Measurements from ENCODE around the gene CENPA.
A peak's percentile ranks its signal among the peaks of the same experiment; 100 is the strongest.
"Not testable (repeated sequence)": the region's sequence is repeated elsewhere in the genome, so short reads cannot be mapped to it uniquely, and the experiment has no call there.

CENPA gene

DNA sequence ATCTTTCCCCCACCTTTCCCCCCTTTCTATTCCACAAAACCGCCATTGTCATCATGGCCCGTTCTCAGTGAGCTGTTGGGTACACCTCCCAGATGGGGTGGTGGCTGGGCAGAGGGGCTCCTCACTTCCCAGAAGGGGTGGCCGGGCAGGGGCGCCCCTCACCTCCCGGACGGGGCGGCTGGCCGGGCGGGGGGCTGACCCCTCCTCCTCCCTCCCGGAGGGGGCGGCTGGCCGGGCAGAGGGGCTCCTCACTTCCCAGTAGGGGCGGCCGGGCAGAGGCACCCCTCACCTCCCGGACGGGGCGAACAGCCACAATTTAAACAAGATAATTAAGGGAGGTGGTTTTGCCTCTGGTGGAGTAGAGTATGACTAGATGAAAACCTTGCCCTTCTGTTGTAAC lies 9.3 kb downstream of the CENPA start:
- not testable (repeated sequence) for DNase-seq

DNA sequence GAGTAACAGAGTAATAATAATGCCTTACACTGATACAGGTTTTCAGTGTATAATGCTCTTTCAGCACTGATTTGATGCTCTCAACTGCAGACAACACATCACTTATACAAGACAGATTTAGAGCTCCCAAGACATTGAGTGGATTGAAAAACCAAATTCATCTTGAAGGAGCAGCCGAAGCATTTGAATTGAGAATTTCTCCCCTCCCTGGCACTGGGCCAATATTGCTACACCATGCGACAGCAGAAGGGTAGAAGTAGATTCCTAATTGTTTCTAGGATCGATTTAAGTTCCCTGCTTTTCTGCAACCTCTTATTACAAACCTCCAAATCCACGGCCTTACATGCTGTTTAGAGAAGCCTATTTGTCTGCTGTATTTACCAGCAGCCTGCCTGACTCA lies 15.5 kb downstream of the CENPA start:
- no peak for DNase-seq

DNA sequence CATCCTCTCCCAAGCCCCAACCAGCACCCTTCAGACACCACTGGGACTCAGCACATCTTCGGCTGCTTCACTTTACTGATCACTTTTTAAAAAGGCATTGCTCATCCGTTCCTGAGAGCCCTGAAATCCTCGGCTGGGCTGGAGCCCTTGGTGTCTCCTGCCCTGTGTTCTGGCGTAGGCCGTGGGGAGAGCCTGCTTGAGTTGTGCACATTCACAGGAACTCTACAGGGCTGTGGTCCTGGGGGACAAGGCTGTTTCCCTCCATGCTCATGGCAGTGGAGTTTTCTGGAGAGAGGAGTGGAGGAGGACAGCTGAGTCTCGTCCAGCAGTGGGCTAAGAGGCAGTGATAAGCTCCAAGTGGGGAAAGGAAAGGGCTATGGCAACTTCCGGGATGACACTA lies 15.9 kb downstream of the CENPA start:
- DNase-seq: no peak

DNA sequence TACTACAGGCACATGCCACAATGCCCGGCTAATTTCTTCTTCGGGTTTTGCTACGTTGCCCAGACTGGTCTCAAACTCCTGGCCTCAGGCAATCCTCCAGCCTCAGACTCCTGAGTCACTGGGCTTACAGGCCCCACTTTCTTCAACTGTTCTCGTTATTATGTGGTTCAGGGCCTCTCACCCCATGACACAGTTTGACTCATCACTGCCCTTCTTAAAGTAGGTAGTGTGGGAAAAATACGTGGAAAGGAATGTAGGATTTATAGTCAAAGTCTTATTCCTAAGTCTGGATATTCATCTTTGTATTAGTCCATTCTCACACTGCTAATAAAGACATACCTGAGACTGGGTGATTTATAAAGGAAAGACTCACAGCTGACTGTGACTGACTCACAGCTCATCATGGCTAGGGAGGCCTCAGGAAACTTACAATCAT lies 19.4 kb downstream of the CENPA start:
- no peak for DNase-seq

DNA sequence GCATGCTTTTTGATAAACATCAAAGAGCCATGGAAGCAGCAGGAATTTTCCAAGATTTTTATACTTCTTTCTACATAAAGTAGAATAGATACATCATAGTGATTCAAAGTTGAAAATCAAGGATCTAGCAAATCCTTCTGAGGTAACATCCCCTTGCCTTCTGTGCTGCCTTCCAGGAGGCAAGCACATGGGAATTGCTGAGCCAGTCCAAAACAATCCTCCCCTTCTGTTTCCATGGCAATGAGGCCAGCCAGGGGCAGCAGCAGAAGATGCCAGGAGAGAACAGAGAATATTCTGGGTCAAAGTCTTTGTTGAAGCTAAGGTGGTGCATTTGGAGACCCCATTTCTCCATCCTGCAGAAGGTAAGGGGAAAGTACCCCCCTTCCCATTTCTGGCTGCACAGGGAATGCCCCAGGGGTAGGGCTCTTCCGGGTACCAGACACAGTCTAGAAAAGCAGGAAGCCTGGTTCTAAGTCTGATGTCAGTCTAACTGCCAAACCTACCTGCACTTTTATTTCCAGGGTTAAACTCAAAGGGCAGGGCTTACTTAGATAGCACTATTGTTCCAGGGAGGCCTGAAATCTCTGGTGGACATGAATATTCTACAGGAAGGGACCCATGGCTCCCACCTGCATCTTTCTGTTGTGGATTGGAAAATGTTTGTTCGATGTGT lies 22.1 kb downstream of the CENPA start:
- DNase-seq: peak; percentile 19

DNA sequence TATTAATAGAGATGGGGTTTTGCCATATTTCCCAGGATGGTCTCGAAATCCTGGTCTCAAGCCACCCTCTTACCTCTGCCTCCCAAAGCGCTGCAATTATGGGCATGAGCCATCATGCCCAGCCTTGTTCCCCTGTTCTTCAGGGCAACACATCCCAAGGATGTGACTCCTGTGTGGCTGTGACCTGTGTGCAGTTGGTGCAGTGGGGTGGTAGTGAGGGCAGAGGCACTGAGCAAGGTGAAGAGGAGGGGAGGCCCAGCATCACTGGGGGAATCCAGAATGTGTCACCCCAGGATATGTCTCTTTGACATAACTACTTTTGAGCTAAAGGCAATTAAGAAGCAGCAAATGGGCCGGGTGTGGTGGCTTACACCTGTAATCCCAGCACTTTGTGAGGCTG lies 23.4 kb downstream of the CENPA start:
- DNase-seq: no peak

DNA sequence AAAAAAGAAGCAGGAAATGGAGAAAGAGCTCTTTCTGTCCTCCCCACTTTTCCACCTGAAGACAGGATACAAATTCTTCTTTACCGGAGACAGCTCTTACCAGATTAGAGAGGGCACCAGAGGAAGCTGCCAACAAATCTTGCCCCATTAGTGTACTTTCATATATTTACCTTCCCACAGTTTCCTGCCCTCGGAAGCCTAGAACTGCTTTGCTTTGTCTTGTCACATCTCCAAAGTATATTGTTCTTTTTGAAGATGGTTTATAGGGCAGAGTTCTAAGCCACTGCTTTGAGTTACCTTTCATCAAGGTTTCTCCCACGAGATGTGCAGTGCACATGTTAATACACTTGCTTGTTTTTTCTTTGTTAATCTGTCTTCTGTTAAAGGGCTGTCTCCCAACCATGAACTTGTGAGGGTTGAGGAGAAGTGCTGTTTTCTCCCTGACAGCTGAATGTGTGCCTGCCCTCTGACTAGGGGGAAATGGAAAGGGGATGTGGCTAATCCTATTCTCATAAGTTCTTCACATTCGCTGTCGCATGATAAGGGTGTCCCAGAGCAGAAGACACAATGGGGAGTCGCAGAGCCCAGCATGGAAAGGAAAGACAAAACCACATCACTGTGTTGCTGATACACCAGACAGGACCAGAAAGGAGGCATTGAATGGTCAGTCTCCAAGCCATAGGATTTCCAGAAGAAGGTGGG lies 24.2 kb downstream of the CENPA start:
- no peak for DNase-seq

DNA sequence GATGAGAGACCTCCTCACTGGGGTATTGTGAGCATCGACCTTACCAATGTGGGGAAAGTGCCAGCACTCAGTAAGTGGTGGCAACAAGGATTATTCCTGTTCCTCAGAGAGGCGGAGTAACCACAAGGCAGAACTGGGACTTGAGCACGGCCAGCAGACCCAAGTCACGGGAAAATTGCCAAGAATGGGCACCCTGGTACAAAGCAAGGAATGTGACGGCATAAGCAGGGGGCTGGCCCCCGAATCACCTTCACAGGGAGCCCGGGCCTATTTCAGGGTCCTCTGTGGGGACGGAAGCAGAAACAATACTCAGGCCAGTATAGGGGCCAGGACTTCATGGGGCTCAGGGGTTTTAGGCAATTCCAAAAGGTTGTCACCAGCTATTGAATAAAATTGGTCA lies 25.4 kb downstream of the CENPA start:
- no peak for DNase-seq

DNA sequence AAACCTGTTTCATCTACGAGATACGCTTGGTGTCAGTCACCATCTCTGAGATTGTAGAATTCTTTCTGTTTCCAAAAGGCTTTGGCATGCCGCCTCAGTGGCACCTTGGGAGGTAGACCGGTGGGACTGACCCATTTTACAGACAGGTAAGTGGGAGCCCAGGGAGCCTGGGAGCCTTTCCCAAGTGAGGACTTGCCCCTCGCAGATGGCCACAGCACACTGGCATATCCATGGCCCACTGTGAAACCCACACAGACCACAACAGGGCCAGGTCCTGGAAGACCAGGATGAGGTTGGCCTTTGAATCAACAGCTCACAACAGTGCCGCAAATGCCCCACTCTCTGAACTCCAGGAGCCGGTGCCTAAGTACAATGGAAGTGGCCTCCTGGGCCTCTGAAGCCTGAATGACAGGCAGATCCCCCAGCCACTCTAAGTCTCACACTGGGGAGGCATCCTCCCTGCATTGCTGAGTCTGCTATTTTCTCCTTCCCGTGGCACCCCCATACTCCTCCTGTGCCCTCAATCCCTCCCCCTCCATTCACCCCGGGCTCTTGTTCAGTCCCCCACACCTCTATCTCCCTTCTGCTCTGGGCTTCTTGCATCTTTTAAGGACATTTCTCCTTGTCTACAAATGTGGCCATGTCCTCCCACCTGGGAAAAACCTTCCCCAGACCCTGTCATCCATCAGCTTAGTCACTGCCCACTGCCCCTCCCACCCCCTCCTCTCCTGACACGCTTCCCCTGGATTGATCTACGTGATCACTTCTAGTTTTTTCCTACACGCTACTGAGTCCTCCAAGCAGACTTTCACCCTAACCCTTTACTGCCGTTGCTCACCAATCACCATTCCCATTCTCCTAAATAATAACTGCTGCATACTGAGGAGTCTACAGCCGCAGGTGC lies 26.2 kb downstream of the CENPA start:
- DNase-seq: no peak

DNA sequence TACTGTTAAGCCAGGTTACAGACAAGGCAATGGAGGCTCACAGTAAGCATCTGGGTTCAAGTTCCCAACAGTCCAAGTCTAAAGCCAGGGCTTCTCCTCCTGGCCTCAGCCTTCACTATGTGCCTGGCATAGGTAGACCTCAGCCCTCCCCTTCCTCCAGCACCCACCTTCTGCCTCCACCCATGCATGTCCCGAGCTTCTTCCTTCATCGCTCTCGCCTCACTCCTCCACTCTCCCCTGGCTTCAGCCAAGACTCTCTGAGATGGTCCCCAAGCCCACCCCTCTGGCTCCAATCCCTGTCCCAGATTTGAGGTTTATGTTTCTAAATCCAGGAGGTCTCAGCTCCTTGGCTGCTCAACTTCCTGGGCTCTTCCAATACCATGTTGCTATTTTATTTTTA lies 26.9 kb downstream of the CENPA start:
- DNase-seq: no peak

DNA sequence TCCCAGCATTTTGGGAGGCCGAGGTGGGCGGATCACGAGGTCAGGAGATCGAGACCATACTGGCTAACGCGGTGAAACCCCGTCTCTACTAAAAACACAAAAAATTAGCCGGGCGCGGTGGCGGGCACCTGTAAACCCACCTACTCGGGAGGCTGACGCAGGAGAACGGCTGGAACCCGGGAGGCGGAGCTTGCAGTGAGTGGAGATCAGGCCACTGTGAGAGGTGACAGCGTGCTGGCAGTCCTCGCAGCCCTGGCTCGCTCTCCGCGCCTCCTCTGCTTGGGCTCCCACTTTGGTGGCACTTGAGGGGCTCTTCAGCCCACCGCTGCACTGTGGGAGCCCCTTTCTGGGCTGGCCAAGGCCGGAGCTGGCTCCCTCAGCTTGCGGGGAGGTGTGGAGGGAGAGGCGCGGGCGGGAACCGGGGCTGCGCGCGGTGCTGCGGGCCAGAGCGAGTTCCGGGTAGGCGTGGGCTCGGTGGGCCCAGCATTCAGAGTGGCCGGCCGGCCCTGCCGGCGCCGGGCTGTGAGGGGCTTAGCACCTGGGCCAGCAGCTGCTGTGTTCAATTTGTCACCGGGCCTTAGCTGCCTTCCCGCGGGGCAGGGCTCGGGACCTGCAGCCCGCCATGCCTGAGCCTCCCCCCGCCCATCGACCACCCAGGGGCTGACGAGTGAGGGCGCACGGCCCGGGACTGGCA lies 28.4 kb downstream of the CENPA start:
- not testable (repeated sequence) for DNase-seq

DNA sequence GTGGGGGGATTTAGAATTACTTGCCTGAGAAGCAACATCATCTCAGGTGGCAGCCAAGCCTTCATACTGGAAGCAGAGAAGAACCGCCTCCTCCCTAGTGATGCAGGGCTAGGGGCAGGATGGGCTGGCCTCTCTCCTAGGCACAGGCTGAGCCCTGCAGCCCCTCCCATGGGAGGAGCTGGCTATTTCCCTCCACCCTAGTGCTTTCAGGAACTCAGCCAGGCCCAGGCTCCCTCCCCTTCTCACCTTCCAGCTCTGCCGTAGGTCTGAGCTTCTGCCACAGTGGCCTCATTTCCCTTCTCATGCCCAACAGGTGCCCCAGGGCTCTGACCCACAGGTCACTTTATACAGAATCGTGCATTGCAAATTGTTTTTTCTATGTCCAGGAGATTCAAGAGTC lies 31.0 kb downstream of the CENPA start:
- peak; percentile 63 for DNase-seq

DNA sequence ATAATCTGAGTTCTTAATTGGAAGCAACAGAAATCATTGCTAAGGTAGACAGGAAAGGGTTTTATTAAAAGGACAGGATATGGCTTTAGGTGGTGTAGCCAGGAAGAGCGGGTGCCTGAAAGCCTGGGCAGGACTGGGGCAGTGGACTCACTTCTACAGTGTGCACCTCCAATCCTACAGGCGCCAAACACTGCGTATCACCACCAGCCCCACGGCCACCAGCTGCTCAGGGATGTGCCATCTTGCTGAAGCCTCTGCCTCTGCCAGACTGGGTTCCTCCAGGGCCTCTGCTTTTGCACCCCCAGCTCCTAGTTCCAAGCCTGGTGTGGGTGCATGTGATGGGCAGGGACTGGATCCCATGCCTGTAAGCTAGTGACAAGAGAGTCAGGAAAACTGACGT lies 32.4 kb downstream of the CENPA start:
- no peak for DNase-seq

DNA sequence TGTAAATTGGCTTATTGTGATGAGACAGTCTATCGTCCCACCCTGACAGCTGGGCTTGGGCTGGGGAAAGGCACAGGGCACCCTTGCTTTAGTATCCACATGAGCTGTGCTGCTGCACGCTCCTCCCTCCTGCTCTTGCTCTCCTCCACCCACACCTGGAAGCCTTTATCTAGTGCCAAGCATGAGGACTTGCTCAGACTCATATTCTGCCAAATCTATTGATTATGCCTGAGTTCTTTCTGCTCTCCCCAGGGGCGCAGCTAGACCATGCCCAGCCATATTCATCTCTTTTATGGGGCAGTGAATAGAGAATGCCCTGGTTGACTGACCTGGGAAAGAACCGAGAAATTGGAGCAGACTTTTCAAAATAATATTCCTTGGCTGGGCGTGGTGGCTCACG lies 33.1 kb downstream of the CENPA start:
- DNase-seq: no peak

DNA sequence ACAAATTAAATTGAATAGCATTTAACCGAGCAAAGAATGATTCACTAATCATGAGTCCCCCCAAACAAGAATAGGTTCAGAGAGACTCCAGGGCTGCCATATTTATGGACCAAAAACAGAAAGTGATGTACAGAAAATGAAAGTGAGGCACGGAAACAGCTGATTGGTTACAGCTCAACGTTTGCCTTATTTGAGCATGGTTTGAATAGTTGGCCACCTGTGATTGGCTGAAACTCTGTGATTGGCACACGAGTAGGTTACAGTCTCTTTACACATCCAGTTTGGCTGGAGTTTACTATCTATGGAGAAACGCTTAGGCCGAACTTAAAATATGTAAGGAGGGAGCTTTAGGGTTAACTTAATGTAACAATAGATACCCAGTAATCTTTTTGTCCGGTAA lies 35.1 kb downstream of the CENPA start:
- no peak for DNase-seq

DNA sequence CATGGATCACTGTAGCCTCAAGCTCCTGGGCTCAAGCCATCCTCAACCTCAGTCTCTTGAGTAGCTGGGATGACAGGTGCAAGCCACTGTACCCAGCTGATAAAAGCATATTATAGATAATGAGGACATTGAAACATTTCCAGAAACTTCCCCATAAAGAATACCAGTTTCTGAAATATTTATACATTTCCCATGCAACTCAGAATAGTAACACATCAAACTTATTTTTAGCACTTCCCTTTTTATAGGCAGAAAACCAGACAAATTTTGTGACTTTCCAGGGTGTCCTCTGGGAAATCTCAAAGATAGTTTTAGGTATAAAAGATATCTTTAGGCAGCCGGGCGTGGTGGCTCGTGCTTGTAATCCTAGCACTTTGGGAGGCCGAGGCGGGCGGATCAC lies 37.0 kb downstream of the CENPA start:
- no peak for DNase-seq

DNA sequence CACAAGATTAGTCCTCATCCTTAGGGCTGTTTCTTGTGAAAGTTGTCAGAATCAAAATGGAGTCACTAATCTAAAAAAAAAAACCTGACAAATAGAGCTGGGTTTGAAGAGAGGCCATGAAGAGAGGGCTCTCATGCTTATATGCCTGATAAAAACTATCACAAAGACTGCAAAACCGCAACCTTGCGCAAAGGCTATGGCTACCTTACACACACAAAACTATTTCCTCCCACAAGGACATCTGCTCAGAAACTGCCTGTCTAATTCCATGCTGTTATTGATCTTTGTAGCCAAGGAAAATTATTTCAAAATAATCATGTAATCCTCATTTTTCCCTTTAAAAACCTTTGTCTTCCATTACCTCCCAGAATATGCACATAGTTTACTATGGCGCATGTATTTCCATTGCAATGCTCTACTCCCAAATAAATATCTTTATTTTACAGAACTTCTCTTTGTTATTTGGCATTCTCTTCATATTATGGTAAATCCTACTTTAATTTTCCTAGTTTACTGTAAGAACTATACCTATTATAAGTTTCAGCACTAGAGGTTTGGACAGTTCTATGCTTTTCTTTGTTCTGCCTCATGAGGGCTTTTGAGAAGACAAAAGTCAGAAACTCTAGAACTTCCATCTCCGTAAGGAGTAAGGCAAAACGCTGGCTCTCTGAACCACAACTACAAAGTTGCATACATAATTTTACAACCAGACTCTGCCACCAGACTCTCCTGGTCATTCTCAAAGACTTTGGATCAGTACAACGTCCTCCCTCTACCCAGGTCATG lies 52.5 kb downstream of the CENPA start:
- no peak for DNase-seq

DNA sequence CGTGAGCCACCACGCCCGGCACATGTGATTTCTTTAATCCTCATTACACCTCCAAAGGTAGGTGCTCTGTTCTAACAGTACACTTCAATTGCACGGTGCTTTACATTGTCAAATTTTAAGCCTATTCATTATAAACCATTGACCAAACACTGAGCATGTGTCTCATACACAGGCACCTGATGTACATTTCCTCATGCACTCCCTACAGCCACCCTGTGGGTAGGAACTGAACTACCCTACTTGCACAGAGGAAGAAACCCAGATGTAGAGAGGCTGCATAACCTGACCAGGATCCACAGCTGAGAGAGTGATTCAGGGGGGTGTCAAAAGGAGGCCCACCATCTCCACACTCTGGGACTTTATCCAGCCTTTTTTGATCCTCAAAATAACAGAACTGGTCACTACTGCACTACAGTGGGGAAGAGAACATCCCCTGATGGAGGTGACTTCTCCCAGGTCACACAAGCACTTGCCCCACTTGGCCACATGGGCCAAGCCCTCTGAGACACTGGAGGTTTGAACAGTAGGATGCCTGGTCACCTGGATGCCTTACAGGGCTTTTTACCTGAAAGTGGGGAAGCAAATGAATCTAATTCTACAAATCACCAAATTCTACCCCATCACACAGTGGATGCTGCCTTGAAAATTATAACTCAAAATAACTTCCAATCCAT lies 55.2 kb downstream of the CENPA start:
- peak; percentile 61 for DNase-seq

DNA sequence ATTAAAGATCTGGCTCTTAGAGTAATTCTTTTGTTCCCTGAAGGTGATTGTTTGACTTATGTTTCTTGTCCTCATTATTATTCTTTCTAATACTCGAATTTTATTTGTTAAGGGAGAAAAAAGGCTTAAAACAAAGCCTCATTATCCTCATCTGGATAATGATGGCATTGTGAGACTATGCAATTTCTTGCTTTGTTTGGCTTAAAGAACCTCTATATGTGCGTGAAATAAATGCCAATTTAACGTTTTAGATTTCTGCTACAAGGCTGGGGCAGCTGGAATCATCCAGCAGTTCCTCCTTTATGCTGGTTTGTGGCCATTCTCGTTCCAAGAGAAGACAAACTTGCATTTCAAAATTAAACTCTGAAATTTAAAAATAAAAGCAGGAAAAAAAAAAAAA lies 57.2 kb downstream of the CENPA start:
- DNase-seq: no peak

Measured in NCI-H69 (cell line).